Spinal cord (tissue), 10 donors: ENCODE results near the gene KCNC3. TPM values are rescaled to one million over a fixed set of nuclear protein-coding genes. Genes with fewer than 3 reads are reported as not detected.
A peak's percentile ranks its signal among the peaks of the same experiment; 100 is the strongest.

ENCODE experiments used
- DNase-seq, 6 donors: peaks; one replicate each; pipeline versions ENCODE4 v3.0.0 to v3.0.0-alpha.2; 2013 to 2015; ENCODE audit warnings: low spot score in 6 of 6, low read depth in 4 of 6
- H3K27ac ChIP-seq: one replicate; pipeline ENCODE4 v1.5.1; 2013; ENCODE audit warnings: low read depth, low read length, control low read depth
- H3K27me3 ChIP-seq: one replicate; pipeline ENCODE4 v1.6.1; 2013; ENCODE audit warnings: low read length; ENCODE audit not compliant: control insufficient read depth, insufficient read depth
- H3K36me3 ChIP-seq: one replicate; pipeline ENCODE4 v1.6.1; 2013; ENCODE audit warnings: low read length; ENCODE audit not compliant: control insufficient read depth, insufficient read depth
- H3K4me1 ChIP-seq: one replicate; pipeline ENCODE4 v1.6.1; 2013; ENCODE audit warnings: low read length; ENCODE audit not compliant: control insufficient read depth, insufficient read depth
- H3K4me3 ChIP-seq: one replicate; pipeline ENCODE4 v1.5.1; 2013; ENCODE audit warnings: low read depth, low read length, control low read depth
- H3K9me3 ChIP-seq: one replicate; pipeline ENCODE4 v1.6.1; 2013; ENCODE audit warnings: low read length; ENCODE audit not compliant: control insufficient read depth, insufficient read depth
- WGBS: methylation state at CpG from one replicate; pipeline ENCODE4 v1.1.5; 2013; ENCODE audit warnings: missing lambda C conversion rate; ENCODE audit not compliant: insufficient coverage; 5-methylcytosine and 5-hydroxymethylcytosine counted together
- polyA plus RNA-seq, 2 donors: library from polyadenylated mRNA; unstranded; fragments of 120-200 nt; gene quantifications; one replicate each; pipeline ENCODE4 v1.2.1, GENCODE V29; 2013; ENCODE audit not compliant: insufficient read length in 2 of 2
- total RNA-seq, 2 donors: library from RNA; depleted of rRNA in 1 of 2; stranded (reverse); fragments of 120-200 nt in 1 of 2; fragments of >200 nt in 1 of 2; gene quantifications; one replicate each; pipeline versions ENCODE4 v1.2.3 to v1.2.4, GENCODE V29; 2013 to 2014
- donor health status: healthy.

KCNC3 gene
- total and polyA plus RNA-seq, 4 donors = 4.5 to 48.3 (median 20.6) TPM

DNA sequence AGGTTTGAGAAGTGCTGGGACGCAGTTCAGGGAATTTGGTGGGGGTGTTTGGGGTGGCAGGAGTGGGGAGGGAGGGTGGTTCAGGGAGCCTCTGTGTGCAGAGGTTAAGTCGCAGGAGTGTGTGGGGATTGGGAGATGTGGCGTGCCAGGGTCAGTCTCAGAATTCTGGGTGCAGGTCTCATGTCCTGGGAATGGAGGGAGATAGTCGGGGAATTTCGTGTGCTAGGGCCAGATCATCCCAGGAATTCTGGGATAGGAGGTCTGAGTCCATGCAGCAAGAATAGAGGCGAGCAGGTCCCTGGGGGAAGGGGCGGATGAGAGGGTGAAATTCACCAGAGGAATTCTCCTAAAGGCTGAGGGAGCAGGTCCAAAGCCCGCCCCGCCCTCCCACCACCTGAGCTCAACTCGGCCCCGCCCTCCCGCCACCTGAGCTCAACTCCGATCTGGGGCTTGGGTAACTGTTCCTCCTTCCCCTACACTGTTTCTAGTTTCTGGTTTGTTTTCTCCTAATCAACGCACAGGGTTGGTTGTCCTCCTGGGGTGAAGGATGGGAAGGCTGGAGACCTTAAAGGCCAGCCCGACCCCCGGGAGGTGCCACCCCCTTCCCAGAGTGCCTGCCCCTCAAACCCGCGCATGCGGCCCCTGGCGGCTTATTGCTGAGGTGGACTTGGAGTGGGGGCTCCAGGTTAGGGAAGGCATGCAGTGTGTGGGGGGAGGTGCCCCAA is 15.2 kb downstream of the KCNC3 start:
- Histone ChIP-seq H3K4me1 (peaks cover 45% of the 10 kb centered on the region), H3K27me3 (peaks cover 34% of the 10 kb centered on the region), H3K9me3 (no peaks in the 10 kb centered on the region), H3K27ac (no peak overlapping the region), H3K36me3 (peaks cover 17% of the 10 kb centered on the region), H3K4me3 (no peak overlapping the region)
- peak in 1 of 6 donors; percentile 70 for DNase-seq
- 4% methylated on average over 9 of the region's 20 CpGs for WGBS

DNA sequence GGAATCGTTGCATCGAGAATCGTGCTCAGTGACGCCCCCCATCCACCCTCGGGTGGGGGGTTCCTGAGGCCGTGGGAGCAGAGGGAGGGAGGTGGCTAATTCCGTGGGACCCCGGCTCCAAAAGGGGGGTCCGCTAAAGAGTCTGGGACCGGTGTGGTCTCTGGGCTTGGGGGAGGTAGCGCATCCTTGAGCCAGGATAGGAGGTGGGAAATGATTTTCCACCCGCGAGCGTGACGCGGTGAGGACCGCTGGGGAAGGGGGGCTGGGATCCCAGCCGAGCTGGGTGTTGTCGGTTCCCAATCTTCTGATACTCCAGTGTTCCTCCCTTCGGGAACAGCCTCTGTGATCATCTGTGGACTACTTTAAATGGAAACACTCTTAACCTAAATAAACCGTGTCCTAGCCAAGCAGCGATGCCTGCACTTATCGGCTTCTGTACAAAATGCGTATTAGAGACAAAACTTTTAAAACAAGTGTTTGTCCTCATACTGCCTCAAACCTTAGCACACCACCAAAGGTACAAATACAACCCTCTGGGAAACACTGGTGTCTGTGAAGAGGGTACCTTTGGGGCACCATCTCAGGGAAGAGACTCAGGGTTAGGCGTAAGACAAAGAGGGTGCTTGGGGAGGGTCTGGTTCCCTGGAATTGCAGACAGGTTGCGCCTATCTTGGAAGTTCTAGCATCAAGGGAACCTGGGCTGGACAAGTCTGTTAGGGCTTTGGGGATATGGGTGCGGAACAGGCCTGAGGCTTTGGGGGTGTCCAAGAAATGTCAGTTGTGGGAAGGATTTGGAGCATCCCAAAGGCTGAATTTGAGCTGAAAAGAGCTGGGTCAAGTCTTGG is 16.0 kb downstream of the KCNC3 start:
- Histone ChIP-seq H3K27me3 (peaks cover 34% of the 10 kb centered on the region), H3K4me3 (no peak overlapping the region), H3K9me3 (no peaks in the 10 kb centered on the region), H3K4me1 (peaks cover 45% of the 10 kb centered on the region), H3K27ac (no peak overlapping the region), H3K36me3 (peaks cover 22% of the 10 kb centered on the region)
- DNase-seq = no peak
- WGBS = 7% methylated on average over 21 of the region's 27 CpGs

DNA sequence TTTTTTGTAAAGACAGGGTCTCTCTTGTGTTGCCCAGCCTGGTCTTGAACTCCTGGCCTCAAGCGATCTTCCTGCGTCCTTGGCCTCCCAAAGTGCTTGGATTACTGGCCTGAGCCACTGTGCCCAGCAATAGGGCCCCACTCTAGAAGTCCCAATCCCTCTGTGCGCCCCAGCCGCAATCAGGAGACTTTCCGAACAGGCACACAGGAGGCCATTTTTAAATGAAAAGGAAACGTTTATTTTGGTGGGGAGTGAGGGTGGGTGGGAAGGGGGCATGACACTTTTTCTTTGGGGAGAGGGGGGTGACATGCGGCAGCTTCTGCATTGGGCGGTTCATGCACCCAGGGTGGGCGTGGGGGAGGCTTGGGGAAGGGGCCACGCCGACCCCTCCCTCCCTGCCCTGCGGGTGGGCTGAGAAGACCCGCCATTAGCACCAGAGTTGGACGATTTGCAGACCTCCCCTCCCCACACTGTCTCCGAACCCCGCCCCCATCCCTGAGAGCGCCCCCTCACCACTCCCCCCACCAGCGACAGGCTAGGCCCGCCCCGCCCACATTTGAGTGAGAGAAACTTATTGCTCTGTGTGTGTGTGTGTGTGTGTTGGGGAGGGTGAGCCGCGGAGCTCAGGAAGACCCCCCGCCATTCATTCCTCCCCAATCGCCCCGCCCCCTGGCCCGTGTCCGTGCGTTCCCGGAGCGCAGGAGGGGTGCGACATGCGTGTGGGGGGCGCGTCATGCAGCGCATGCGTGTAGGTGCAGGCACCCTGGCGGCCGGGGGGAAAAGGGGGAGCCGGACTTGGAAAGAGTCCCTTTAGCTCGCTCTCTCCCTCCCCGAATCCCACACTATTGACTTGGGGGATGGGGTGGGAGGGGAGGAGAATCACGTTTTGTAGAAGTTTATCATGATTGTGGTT is 17.2 kb downstream of the KCNC3 start:
- Histone ChIP-seq H3K27me3 (peaks cover 34% of the 10 kb centered on the region), H3K36me3 (peaks cover 18% of the 10 kb centered on the region), H3K4me1 (peaks cover 45% of the 10 kb centered on the region), H3K4me3 (no peak overlapping the region), H3K9me3 (peaks cover 5% of the 10 kb centered on the region), H3K27ac (no peak overlapping the region)
- peak in 2 of 6 donors; percentile 76 to 87 for DNase-seq
- 5% methylated on average over 7 of the region's 42 CpGs for WGBS

DNA sequence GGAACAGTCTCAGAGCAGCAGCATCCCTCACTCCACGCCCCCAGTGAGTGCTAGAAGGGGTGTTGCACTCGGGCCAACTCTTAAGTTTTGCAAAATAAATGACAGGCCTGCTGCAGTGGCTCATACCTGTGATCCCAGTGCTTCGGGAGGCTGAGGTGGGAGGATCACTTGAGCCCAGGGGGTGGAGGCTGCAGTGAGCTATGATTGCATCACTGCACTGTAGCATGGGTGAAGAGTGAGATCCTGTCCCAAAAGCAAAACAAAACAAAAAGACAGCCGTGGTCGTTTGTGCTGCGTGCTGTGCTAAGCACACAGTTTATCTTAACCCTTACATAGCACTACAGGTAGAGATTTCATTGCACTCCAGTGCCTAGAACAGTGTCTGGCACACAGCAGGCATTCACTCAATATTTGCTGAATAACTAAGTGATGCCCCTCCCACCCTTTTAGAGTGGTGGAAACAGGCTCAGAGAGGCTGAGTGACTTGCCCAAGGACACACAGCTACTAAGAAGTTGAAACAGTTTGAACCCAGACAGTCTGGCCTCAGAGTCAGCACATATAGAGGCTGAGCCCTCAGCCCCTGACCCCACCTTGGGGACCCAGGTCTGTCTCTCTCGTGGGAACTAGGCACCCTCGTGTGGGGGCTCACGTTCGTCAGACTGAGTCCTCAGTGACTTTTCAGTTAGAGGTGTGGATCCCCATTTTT is 18.3 kb downstream of the KCNC3 start:
- WGBS = 47% methylated on average over 10 of the region's 10 CpGs

DNA sequence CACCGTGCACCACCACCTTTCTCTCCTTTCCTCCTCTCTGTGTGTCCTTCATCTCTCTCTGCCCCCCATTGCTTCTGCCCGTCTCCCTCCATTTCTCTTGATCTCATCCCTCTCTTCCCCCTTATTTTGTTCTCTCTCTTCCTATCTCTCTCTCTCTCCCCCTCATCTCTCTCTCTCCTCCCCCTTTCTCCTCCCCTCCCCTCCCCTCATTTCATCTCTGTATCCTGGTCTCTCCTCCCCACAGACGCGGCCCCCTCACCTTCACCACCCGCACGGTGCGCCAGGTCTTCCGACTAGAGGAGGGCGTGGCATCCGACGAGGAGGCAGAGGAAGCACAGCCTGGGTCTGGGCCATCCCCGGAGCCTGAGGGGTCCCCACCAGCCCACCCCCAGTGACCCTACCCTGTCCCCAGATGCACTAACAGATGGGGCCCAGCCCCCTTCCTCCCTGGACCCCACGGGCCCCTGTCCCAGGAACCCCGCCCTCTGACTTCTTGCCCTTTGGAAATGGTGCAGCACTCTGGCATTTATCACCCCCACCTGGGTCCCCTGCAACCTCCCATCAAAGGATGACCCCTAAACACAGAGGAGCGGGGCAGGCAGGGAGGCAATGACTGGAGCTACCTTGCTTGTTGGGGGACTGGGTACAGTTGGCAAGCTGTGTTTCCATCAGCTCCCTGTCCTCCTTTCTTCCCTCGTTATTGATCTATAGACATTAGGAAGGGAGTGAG is 19.6 kb downstream of the KCNC3 start:
- H3K4me1 ChIP-seq = peaks cover 25% of the 10 kb centered on the region
- H3K9me3 ChIP-seq = peaks cover 5% of the 10 kb centered on the region
- no peak for DNase-seq
- H3K4me3 ChIP-seq = no peak overlapping the region
- no peak overlapping the region for H3K27ac ChIP-seq
- 70% methylated on average over 14 of the region's 16 CpGs for WGBS
- H3K36me3 ChIP-seq = peaks cover 19% of the 10 kb centered on the region
- H3K27me3 ChIP-seq = peaks cover 24% of the 10 kb centered on the region

More for the DNA sequence above, 18.3 kb downstream of the KCNC3 start:
- Histone ChIP-seq H3K9me3 (peaks cover 5% of the 10 kb centered on the region), H3K4me3 (no peak overlapping the region), H3K27me3 (peaks cover 33% of the 10 kb centered on the region), H3K27ac (no peak overlapping the region), H3K4me1 (peaks cover 37% of the 10 kb centered on the region), H3K36me3 (peaks cover 19% of the 10 kb centered on the region)
- no peak for DNase-seq

DNA sequence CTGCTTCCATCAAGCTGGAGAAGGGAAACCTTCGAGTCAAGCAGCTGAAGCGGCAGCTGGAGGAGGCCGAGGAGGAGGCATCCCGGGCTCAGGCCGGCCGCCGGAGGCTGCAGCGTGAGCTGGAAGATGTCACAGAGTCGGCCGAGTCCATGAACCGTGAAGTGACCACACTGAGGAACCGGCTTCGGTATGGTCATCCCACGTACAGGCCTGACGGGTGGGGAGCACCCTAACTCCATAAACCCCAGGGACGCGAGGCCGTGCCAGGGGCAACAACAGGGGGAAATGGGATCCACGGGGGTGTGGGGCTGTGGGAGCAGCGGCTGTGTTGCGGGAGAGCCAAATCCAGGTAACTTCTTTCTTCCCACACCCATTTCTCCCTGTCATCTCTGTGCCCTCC is 20.2 kb downstream of the KCNC3 start:
- no peak for DNase-seq
- Histone ChIP-seq H3K27ac (no peak overlapping the region), H3K4me3 (no peak overlapping the region), H3K27me3 (peaks cover 18% of the 10 kb centered on the region), H3K4me1 (peaks cover 20% of the 10 kb centered on the region), H3K36me3 (peaks cover 19% of the 10 kb centered on the region), H3K9me3 (peaks cover 5% of the 10 kb centered on the region)
- 85% methylated on average over 15 of the region's 21 CpGs for WGBS

DNA sequence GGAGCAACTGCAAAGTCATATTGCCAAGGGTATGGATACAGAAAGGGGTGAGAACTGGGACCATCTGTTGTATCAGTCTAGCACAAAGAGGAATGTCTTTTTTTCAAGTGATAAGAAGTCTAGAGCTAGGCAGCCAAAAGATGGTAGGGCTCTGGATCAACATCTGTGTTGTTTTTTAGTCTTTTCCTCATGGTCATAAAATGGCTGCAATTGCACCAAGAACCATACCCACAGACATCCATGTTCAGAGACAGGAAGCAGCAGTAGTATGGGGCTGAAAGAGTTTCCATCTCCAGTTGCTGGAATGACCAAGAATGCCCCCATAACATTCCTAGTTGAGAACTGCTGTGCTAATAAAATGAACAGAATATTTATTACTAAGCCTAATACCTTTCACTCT is 25.6 kb downstream of the KCNC3 start:
- peaks cover 5% of the 10 kb centered on the region for H3K9me3 ChIP-seq
- no peaks in the 10 kb centered on the region for H3K4me1 ChIP-seq
- no peak for DNase-seq
- H3K36me3 ChIP-seq = peaks cover 18% of the 10 kb centered on the region
- no peak overlapping the region for H3K4me3 ChIP-seq
- no peak overlapping the region for H3K27ac ChIP-seq
- H3K27me3 ChIP-seq = no peaks in the 10 kb centered on the region

DNA sequence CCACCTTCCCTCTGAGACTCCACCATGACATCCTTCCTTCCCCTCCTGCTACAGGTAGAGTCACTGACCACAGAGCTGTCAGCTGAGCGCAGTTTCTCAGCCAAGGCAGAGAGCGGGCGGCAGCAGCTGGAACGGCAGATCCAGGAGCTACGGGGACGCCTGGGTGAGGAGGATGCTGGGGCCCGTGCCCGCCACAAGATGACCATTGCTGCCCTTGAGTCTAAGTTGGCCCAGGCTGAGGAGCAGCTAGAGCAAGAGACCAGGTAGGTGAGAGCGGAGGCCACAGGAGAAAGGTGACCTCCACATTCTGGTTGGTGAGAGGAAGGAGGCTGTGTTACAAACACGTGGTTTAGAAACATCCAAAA is 27.6 kb downstream of the KCNC3 start:
- DNase-seq = no peak
- Histone ChIP-seq H3K4me1 (no peaks in the 10 kb centered on the region), H3K9me3 (no peaks in the 10 kb centered on the region), H3K27me3 (no peaks in the 10 kb centered on the region), H3K4me3 (no peak overlapping the region), H3K27ac (no peak overlapping the region), H3K36me3 (peaks cover 18% of the 10 kb centered on the region)
- WGBS = 81% methylated on average over 10 of the region's 10 CpGs
